Activated T-cell treated with anti-CD3 and anti-CD28 coated beads, Interleukin-2, amount 50 U/mL, for 4 hours (primary cell): Measurements from ENCODE around the gene SNAPIN. TPM values are rescaled to one million over a fixed set of nuclear protein-coding genes. Genes with fewer than 3 reads are reported as not detected.
"Not testable (repeated sequence)": the region's sequence is repeated elsewhere in the genome, so short reads cannot be mapped to it uniquely, and the experiment has no call there.

ENCODE experiments used
- ATAC-seq, 2 donors: fragments of 200-7000 bp; cut with Tn5 transposase; one replicate each; pipeline ENCODE4 v1.10.0; 2021
- DNase-seq: peaks from one replicate; pipeline ENCODE4 v3.0.0-alpha.2; 2020
- H3K27me3 Mint-ChIP-seq: one replicate; pipeline ENCODE4 v1.8.0; 2021; ENCODE audit warnings: low read depth, mixed read lengths
- H3K36me3 Mint-ChIP-seq: one replicate; pipeline ENCODE4 v1.8.0; 2022; ENCODE audit warnings: mixed read lengths; ENCODE audit not compliant: insufficient read depth
- H3K4me1 Mint-ChIP-seq: one replicate; pipeline ENCODE4 v1.8.0; 2021; ENCODE audit warnings: low read depth, mixed read lengths
- H3K4me3 Mint-ChIP-seq: one replicate; pipeline ENCODE4 v1.8.0; 2021; ENCODE audit warnings: mild to moderate bottlenecking, moderate library complexity, mixed read lengths
- H3K9me3 Mint-ChIP-seq: one replicate; pipeline ENCODE4 v1.8.0; 2021; ENCODE audit warnings: mixed read lengths
- total RNA-seq, 3 donors: library from RNA; stranded (reverse); gene quantifications; one replicate each; pipeline ENCODE4 v1.2.1, GENCODE V29; 2021

Gene SNAPIN
- total RNA-seq, 3 donors from 2014 or later: 32.1 to 36.8 (median 32.7) TPM

DNA sequence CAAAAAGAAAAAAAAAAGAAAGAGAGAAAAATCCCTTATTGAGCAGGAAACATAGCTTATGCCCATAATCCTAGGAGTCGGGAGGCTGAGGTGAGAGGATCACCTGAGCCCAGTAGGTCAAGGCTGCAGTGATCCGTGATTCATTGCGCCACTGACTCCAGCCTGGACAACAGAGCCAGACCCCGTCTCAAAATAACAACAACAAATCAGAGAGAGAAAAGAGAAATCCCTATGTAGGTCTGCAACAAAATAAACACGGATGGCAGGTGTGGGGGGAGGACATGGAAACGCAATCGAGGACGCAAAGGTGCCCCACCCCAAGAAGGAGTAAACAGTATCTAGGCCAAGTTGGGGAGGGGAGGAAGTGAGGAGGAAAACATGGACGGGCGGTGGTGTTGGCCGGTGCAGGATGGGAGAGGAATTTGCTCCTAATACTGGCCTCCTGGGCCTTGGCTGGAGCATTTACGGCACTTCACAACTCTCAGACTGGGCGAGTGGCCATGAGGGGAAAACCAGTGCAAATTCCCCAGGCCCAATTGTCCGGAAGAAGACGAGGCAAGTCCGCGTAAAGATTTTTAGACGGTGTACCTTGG is 25.2 kb upstream of the SNAPIN start:
- DNase-seq (no peak), ATAC-seq (no peak)
- Mint-ChIP-seq H3K9me3 (no peaks in the 10 kb centered on the region), H3K4me3 (peak overlapping the region; percentile 92), H3K27me3 (no peaks in the 10 kb centered on the region), H3K4me1 (peaks cover 34% of the 10 kb centered on the region), H3K36me3 (peaks cover 15% of the 10 kb centered on the region)

DNA sequence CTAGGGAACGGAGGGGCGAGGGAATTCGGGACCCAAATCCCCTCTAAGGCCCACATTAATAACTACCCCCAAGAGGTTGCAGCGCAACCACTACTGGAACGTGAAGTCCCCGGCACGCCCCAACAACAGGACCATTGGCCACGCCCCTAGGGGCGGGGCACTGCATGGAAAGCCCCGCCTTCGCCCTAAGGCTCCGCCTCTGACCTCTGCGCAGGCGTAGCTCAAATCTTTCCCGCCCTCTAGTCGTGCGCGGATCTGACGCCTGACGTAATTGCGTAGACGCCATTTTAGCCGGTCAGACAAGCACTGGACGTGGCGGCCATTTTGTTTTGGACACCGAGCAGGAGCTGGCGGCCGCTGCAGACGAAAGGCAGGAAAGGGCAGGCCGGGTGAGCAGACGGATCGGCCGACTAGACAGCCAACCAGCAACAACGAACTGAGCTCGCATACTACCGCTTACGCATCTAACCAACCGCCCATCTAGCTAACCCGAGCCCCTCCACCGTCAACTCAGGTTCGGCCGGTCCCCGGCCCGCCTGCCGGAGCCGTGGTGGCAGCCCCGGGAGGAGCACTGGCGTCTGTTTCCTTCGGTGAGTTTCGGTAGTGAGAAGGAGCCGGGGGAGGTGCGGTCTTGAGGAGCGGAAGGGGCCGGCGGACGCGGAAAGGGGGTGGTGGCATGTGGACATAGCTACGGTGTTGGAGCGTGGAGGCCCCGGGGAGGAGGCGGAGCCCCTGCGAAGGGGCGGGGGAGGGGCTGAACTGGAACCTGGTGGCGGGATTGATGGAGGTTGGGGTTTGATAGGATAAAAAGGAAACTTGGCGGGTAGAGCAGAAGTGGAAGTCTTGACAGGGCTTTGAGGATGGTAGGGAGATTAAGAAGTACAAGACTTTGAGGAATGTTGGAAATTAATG is 24.5 kb upstream of the SNAPIN start, which contains the start of gene CHTOP:
CHTOP (plus strand) TSS at position 313 of the 912 bp plus-strand sequence. CDS start 2,523 bp downstream, outside the sequence.
- peaks cover 34% of the 10 kb centered on the region for H3K4me1 Mint-ChIP-seq
- no peaks in the 10 kb centered on the region for H3K27me3 Mint-ChIP-seq
- peak; percentile 95 for DNase-seq
- peak; percentile 90 to 92 for ATAC-seq
- H3K36me3 Mint-ChIP-seq: peaks cover 15% of the 10 kb centered on the region
- peak within 1 kb of the TSS; percentile 92 for H3K4me3 Mint-ChIP-seq
- no peaks in the 10 kb centered on the region for H3K9me3 Mint-ChIP-seq

DNA sequence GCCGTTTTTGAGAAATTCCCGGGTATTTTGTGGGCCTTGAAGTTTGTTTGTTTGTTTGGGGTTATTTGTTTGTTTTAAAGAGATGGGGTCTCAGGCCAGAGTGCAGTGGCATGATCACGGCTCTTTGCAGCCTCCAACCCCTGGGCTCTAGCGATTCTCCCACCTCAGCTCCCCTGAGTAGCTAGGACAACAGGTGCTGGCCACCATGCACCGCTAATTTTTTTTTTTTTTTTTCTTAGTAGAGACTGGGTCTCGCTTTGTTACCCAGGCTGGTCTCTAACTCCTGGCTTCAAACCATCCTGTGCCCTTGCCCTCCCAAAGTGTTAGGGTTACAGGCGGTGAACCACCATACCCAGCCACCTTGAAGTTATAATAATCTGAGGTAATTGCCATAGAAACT is 22.6 kb upstream of the SNAPIN start:
- H3K9me3 Mint-ChIP-seq: no peaks in the 10 kb centered on the region
- H3K36me3 Mint-ChIP-seq: peaks cover 17% of the 10 kb centered on the region
- H3K4me1 Mint-ChIP-seq: peaks cover 33% of the 10 kb centered on the region
- ATAC-seq: no peak
- no peaks in the 10 kb centered on the region for H3K27me3 Mint-ChIP-seq
- DNase-seq: no peak
- H3K4me3 Mint-ChIP-seq: peak overlapping the region; percentile 92

DNA sequence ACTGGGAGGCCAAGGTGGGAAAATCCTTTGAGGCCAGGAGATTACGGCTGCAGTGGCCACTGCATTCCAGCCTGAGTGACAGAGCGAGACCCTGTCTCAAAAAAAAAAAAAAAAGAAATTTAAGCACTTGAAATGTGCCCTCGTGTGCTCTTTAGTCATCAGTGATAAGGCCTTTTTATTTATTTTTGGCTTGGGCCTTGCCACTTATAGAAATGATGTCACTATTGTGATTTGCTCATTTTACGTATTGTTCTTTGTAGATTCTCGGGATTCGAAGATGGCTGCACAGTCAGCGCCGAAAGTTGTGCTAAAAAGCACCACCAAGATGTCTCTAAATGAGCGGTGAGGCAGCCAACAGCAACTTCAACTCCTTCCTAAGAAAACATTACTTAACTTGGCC is 22.2 kb upstream of the SNAPIN start:
- DNase-seq: no peak
- peak overlapping the region; percentile 92 for H3K4me3 Mint-ChIP-seq
- no peaks in the 10 kb centered on the region for H3K27me3 Mint-ChIP-seq
- peaks cover 35% of the 10 kb centered on the region for H3K4me1 Mint-ChIP-seq
- H3K36me3 Mint-ChIP-seq: peaks cover 21% of the 10 kb centered on the region
- no peak for ATAC-seq
- no peaks in the 10 kb centered on the region for H3K9me3 Mint-ChIP-seq

DNA sequence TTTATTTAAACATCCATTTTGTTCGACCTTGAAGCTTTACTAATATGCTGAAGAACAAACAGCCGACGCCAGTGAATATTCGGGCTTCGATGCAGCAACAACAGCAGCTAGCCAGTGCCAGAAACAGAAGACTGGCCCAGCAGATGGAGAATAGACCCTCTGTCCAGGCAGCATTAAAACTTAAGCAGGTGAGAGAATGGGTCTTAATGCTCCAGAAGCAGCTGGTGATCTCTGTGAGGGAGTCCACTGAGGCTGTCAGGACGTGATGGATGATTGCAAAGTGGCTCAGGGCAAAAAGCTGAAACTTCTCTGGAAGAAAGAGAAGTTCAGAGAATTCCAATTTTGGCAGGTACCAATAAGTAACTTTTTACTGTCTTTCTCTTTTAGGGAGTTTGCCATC is 20.2 kb upstream of the SNAPIN start:
- peaks cover 41% of the 10 kb centered on the region for H3K4me1 Mint-ChIP-seq
- no peak overlapping the region for H3K4me3 Mint-ChIP-seq
- DNase-seq (no peak), ATAC-seq (no peak)
- H3K36me3 Mint-ChIP-seq: peaks cover 33% of the 10 kb centered on the region
- H3K9me3 Mint-ChIP-seq: no peaks in the 10 kb centered on the region
- no peaks in the 10 kb centered on the region for H3K27me3 Mint-ChIP-seq

DNA sequence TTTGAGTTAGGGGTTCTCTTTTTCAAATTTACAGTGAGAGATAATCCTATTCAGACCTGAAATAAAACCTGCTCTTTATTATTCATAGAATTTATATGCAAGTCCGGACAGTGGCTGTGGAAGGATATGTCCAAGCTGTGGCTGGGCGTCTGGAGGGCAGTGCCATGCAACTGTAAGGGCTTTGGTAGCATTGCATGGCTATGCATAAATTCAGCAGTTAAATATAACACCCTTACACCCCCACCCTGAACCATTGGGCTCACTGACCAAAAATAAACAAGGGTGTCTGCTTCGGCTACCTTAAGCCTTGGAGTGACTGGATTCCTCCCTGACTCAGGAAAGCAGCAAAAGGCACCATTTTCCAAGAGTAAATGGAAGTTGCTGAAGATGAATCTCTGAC is 19.2 kb upstream of the SNAPIN start:
- Mint-ChIP-seq H3K4me1 (peaks cover 47% of the 10 kb centered on the region), H3K4me3 (no peak overlapping the region), H3K9me3 (no peaks in the 10 kb centered on the region), H3K27me3 (no peaks in the 10 kb centered on the region), H3K36me3 (peaks cover 42% of the 10 kb centered on the region)
- ATAC-seq: no peak
- no peak for DNase-seq

DNA sequence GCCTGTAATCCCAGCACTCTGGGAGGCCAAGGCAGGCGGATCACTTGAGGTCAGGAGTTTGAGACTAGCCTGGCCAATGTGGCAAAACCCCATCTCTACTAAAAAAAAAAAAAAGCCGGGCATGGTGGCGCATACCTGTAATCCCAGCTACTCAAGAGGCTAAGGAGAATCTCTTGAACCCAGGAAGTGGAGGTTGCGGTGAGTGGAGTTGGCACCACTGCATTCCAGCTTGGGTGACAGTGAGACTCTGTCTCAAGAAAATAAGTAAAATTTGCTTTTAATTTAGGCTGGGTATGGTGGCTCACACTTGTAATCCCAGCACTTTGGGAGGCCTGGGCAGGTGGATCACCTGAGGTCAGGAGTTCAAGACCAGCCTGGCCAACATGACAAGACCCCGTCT is 18.3 kb upstream of the SNAPIN start:
- not testable (repeated sequence) for H3K27me3 Mint-ChIP-seq, H3K9me3 Mint-ChIP-seq, ATAC-seq, DNase-seq, H3K4me3 Mint-ChIP-seq
- H3K36me3 Mint-ChIP-seq: peaks cover 48% of the 10 kb centered on the region
- H3K4me1 Mint-ChIP-seq: peaks cover 54% of the 10 kb centered on the region

DNA sequence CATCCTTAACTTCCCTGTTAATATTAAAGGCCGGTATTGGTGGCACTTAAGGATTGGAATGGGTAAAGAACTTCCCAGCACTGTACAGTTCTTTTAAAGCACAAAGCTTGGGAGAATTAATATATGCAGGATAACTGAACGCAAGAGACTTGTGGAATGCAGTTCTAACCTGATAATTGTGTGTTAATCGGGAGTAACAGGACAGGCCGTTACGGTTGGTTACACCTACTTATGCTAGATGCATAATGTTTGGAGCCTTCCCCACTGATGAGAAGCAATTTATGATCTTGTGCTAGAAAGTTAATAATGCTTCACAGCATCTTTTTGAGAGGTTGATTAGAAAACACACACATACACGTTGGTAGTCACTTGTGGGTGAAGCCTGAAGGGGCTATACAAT is 17.6 kb upstream of the SNAPIN start:
- Mint-ChIP-seq H3K27me3 (no peaks in the 10 kb centered on the region), H3K4me1 (peaks cover 58% of the 10 kb centered on the region), H3K9me3 (no peaks in the 10 kb centered on the region), H3K4me3 (no peak overlapping the region), H3K36me3 (peaks cover 54% of the 10 kb centered on the region)
- no peak for DNase-seq
- no peak for ATAC-seq

DNA sequence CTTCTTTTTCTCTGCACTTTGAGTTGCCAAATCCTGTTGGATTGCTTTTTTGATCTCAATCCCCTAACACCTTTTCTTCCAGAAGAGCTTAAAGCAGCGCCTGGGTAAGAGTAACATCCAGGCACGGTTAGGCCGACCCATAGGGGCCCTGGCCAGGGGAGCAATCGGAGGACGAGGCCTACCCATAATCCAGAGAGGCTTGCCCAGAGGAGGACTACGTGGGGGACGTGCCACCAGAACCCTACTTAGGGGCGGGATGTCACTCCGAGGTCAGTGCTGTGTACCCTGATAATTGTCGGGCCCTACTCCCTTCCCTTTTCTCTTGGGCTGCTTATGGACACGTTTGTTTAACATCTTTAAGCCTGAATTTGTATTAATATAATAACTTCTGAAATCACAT is 16.3 kb upstream of the SNAPIN start:
- no peaks in the 10 kb centered on the region for H3K9me3 Mint-ChIP-seq
- no peak for ATAC-seq
- no peak overlapping the region for H3K4me3 Mint-ChIP-seq
- H3K27me3 Mint-ChIP-seq: no peaks in the 10 kb centered on the region
- no peak for DNase-seq
- peaks cover 59% of the 10 kb centered on the region for H3K4me1 Mint-ChIP-seq
- peaks cover 57% of the 10 kb centered on the region for H3K36me3 Mint-ChIP-seq

DNA sequence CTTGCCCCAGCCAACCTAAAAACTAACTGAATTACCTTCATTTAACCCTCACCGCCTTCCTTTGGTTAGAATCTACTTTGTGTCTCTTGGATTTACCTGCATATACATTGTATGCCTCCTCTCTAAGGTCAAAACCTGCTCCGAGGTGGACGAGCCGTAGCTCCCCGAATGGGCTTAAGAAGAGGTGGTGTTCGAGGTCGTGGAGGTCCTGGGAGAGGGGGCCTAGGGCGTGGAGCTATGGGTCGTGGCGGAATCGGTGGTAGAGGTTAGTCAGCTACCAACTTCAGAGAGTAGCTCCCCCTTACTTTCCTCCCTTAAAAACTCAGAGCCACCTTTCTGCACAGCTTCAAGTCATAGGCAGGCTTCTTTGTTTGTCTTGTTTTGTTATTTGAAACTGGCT is 15.4 kb upstream of the SNAPIN start:
- H3K4me1 Mint-ChIP-seq: peaks cover 58% of the 10 kb centered on the region
- no peaks in the 10 kb centered on the region for H3K9me3 Mint-ChIP-seq
- ATAC-seq (no peak), DNase-seq (no peak)
- H3K27me3 Mint-ChIP-seq: no peaks in the 10 kb centered on the region
- H3K36me3 Mint-ChIP-seq: peaks cover 55% of the 10 kb centered on the region
- H3K4me3 Mint-ChIP-seq: no peak overlapping the region

DNA sequence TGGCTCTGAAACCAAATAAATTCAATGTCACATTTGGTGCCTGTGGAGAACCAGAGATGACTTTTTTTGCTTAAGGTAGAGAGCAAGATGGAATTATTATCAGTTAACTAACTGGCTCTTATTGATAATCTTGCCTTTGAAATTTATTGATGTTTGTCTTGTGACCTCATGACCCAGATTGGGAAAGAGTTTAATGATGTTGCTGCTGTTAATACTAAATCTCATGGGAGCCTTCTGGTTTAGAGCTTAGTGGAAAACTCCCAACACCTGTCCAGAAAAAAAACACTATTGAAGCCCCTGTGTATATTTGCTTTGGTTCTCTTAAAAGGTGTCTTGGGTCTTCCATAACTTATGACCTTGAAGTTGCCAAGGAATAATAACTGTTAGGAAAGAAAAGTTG is 14.7 kb upstream of the SNAPIN start:
- ATAC-seq (no peak), DNase-seq (no peak)
- H3K4me1 Mint-ChIP-seq: peaks cover 62% of the 10 kb centered on the region
- no peaks in the 10 kb centered on the region for H3K9me3 Mint-ChIP-seq
- H3K27me3 Mint-ChIP-seq: no peaks in the 10 kb centered on the region
- no peak overlapping the region for H3K4me3 Mint-ChIP-seq
- peaks cover 55% of the 10 kb centered on the region for H3K36me3 Mint-ChIP-seq

DNA sequence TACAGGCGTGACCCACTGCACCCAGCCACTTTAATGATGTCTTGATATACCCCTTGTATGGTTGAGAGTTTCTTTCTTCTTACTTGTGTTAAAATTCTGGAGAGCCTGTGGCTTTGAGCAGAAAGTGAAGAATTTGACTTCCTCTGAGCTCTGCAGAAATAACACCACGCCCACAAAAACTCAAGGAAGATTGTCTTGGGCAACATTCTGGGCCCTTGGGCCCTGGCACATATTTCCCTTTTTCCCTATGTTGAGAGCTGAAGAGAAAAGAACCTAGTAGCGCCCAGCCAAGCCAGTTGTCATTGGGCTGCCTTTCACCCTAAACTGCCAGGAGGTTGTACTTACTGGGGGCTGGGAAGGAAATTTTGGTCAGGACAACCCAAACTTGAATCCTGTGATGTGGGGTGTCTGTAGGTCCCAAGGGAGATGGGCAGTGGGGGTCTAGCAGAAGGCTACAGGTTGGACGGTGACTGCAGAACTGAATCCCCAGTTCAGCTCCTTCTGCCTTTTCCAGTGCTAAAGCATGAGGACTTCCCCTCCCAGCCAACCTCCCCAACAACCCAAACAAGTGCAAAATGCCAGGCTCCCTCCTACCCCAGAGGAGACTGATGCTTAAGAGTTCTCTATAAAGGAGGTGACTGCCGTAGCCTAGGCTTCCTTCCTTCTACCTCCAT is 11.7 kb upstream of the SNAPIN start:
- DNase-seq (no peak), ATAC-seq (no peak)
- no peak overlapping the region for H3K4me3 Mint-ChIP-seq
- H3K27me3 Mint-ChIP-seq: no peaks in the 10 kb centered on the region
- H3K4me1 Mint-ChIP-seq: peaks cover 65% of the 10 kb centered on the region
- peaks cover 45% of the 10 kb centered on the region for H3K36me3 Mint-ChIP-seq
- no peaks in the 10 kb centered on the region for H3K9me3 Mint-ChIP-seq

DNA sequence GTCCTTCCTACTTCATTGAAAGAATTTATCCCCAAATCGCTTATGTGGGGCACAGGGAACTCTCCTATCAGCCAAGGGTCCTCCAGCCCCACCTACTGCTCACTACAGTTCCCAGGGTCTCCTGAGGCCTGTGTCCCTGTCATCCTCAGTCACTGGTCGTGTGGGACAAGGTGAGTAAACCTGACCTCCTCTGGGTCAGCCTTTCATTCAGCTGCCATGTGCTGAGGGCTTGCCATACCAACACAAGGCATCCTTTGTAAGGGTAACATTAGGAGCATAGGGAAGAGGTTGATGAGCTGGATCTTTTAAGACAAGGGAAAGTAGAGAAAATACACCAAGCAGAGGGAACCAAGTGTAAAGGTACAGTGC is 11.2 kb upstream of the SNAPIN start:
- no peaks in the 10 kb centered on the region for H3K9me3 Mint-ChIP-seq
- DNase-seq (no peak), ATAC-seq (no peak)
- H3K4me1 Mint-ChIP-seq: peaks cover 61% of the 10 kb centered on the region
- no peaks in the 10 kb centered on the region for H3K27me3 Mint-ChIP-seq
- H3K4me3 Mint-ChIP-seq: no peak overlapping the region
- H3K36me3 Mint-ChIP-seq: peaks cover 40% of the 10 kb centered on the region

DNA sequence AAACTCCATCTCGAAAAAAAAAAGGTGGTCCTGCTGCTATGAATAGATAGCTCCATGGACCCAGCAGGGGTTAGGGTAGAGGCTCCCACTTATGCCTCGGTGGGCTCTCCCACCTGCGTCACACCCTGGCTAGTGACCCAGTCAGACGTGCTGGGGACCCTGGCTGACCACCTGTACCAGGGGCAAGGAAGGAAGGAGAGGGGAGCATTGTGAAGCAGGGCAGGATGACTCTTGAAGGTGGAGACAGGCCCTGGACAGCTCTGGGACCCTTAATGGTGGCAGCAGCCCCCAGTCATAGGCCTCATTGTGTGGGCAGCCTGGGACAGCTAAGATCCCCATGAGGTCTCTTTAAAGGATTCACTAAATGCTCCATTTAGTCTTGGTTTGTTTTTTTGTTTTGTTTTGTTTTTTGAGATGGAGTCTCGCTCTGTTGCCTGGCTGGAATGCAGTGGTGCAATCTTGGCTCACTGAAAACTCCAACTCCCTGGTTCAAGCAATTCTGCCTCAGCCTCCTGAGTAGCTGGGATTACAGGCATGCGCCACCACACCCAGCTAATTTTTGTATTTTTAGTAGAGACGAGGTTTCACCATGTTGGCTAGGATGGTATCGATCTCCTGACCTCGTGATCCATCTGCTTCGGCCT is 10.4 kb upstream of the SNAPIN start:
- Mint-ChIP-seq H3K27me3 (no peaks in the 10 kb centered on the region), H3K4me1 (peaks cover 58% of the 10 kb centered on the region), H3K4me3 (no peak overlapping the region), H3K36me3 (peaks cover 38% of the 10 kb centered on the region), H3K9me3 (no peaks in the 10 kb centered on the region)
- no peak for ATAC-seq
- DNase-seq: no peak
